IMR-90 (cell line): ENCODE results near the gene MAGED1. TPM values are rescaled to one million over a fixed set of nuclear protein-coding genes. Genes with fewer than 3 reads are reported as not detected.

Experiments
- ATAC-seq: fragments of 200-7000 bp; cut with Tn5 transposase; 2 replicates; pipeline ENCODE4 v1.9.1; 2020; ENCODE audit warnings: low read depth, mild to moderate bottlenecking, moderate library complexity
- BruUV-seq: library from RNA; stranded (reverse); fragments of 400-500 nt; replicated peaks from 2 replicates; lab custom pipeline; 2021; lab: Mats Ljungman, UMichigan
- CTCF ChIA-PET: fragments of 300-600 bp; formaldehyde crosslinking; extraction: SDS; loops from one replicate; lab custom pipeline; 2021; ENCODE audit warnings: antibody characterized with exemption; lab: Yijun Ruan, JAX
- POLR2A ChIA-PET: fragments of 300-600 bp; sonication (Branson Sonifier 250); formaldehyde crosslinking; loops from one replicate; lab custom pipeline; 2022; ENCODE audit warnings: antibody characterized with exemption; ENCODE audit not compliant: unreplicated experiment; lab: Charles Lee
- DNase-seq: peaks from one replicate; pipeline ENCODE4 v3.0.0; 2013
- H2AFZ ChIP-seq: replicated peaks from 2 replicates; pipeline ENCODE3; 2013; ENCODE audit warnings: low read length, mild to moderate bottlenecking; ENCODE audit not compliant: poor library complexity
- H2AK5ac ChIP-seq: 2 replicates; pipeline ENCODE4 v1.6.1; 2013; ENCODE audit warnings: low read depth, low read length, inconsistent platforms
- H2AK9ac ChIP-seq: replicated peaks from 2 replicates; pipeline ENCODE3; 2013; ENCODE audit warnings: mild to moderate bottlenecking, low read depth, low read length, moderate library complexity; ENCODE audit not compliant: poor library complexity
- H2BK120ac ChIP-seq: 2 replicates; pipeline ENCODE4 v1.6.1; 2013; ENCODE audit warnings: low read depth, low read length, inconsistent platforms
- H2BK15ac ChIP-seq: 3 replicates; pipeline ENCODE4 v1.6.1; 2013; ENCODE audit warnings: low read depth, low read length, inconsistent platforms
- H2BK20ac ChIP-seq: 2 replicates; pipeline ENCODE4 v1.6.1; 2013; ENCODE audit warnings: low read depth, mild to moderate bottlenecking, inconsistent platforms, low read length, moderate library complexity
- H2BK5ac ChIP-seq: 2 replicates; pipeline ENCODE4 v1.6.1; 2013; ENCODE audit warnings: mild to moderate bottlenecking, low read depth, low read length, inconsistent platforms; ENCODE audit not compliant: poor library complexity, severe bottlenecking
- H3K14ac ChIP-seq: replicated peaks from 2 replicates; pipeline ENCODE4 v1.6.1; 2013; ENCODE audit warnings: low read depth, low read length, inconsistent platforms
- H3K18ac ChIP-seq: 2 replicates; pipeline ENCODE4 v1.6.1; 2013; ENCODE audit warnings: low read depth, low read length, control low read depth
- H3K23ac ChIP-seq: 2 replicates; pipeline ENCODE4 v1.6.1; 2013; ENCODE audit warnings: low read depth, low read length, inconsistent platforms
- H3K27ac ChIP-seq: 2 replicates; pipeline ENCODE4 v1.5.1; 2013; ENCODE audit warnings: mild to moderate bottlenecking, control low read depth, low read length; ENCODE audit not compliant: insufficient read depth
- H3K27me3 ChIP-seq: 2 replicates; pipeline ENCODE4 v1.6.1; 2013; ENCODE audit warnings: low read length; ENCODE audit not compliant: control insufficient read depth, insufficient read depth
- H3K36me3 ChIP-seq: 2 replicates; pipeline ENCODE4 v1.6.1; 2013; ENCODE audit warnings: low read length, mixed read lengths; ENCODE audit not compliant: control insufficient read depth, insufficient read depth
- H3K4ac ChIP-seq: 2 replicates; pipeline ENCODE4 v1.6.1; 2013; ENCODE audit warnings: low read depth, low read length, inconsistent platforms
- H3K4me1 ChIP-seq: 2 replicates; pipeline ENCODE4 v1.6.1; 2013; ENCODE audit warnings: low read length, mixed read lengths; ENCODE audit not compliant: control insufficient read depth, insufficient read depth
- H3K4me2 ChIP-seq: 2 replicates; pipeline ENCODE4 v1.6.1; 2013; ENCODE audit warnings: low read depth, mild to moderate bottlenecking, control low read depth, low read length, moderate library complexity
- H3K4me3 ChIP-seq: 2 replicates; pipeline ENCODE4 v1.5.1; 2013; ENCODE audit warnings: low read depth, mild to moderate bottlenecking, control low read depth, low read length, moderate library complexity; ENCODE audit not compliant: insufficient read depth
- H3K56ac ChIP-seq: 2 replicates; pipeline ENCODE4 v1.6.1; 2013; ENCODE audit warnings: low read length, inconsistent platforms; ENCODE audit not compliant: insufficient read depth; ENCODE audit errors: extremely low read depth
- H3K79me1 ChIP-seq, 2 experiments: 2 replicates each; pipeline ENCODE4 v1.6.1; 2013; ENCODE audit warnings: low read length in 2 of 2, inconsistent platforms in 1 of 2, low read depth in 1 of 2
- H3K9ac ChIP-seq: 2 replicates; pipeline ENCODE4 v1.6.1; 2013; ENCODE audit warnings: low read depth, low read length, control low read depth
- H3K9me1 ChIP-seq: 2 replicates; pipeline ENCODE4 v1.6.1; 2013; ENCODE audit warnings: low read length, inconsistent platforms; ENCODE audit not compliant: insufficient read depth
- H3K9me3 ChIP-seq: 2 replicates; pipeline ENCODE4 v1.6.1; 2013; ENCODE audit warnings: low read length; ENCODE audit not compliant: control insufficient read depth, insufficient read depth
- H4K20me1 ChIP-seq: 2 replicates; pipeline ENCODE4 v1.6.1; 2013; ENCODE audit warnings: low read length, inconsistent platforms; ENCODE audit not compliant: insufficient read depth
- H4K5ac ChIP-seq: 2 replicates; pipeline ENCODE4 v1.6.1; 2013; ENCODE audit warnings: mild to moderate bottlenecking, low read depth, low read length, control low read depth
- H4K8ac ChIP-seq, 2 experiments: 2 replicates each; pipeline ENCODE4 v1.6.1; 2013; ENCODE audit warnings: low read depth in 2 of 2, low read length in 2 of 2, control low read depth in 1 of 2, inconsistent platforms in 1 of 2
- H4K91ac ChIP-seq: 2 replicates; pipeline ENCODE4 v1.6.1; 2013; ENCODE audit warnings: low read depth, low read length, inconsistent platforms; ENCODE audit not compliant: insufficient read depth
- BHLHE40 ChIP-seq: fragments of 150-350 bp; IDR thresholded peaks from 2 replicates; pipeline ENCODE4 v1.6.1; 2016; ENCODE audit warnings: mild to moderate bottlenecking, low read depth, low read length
- CEBPB ChIP-seq: IDR thresholded peaks from 2 replicates; pipeline ENCODE4 v1.6.1; 2012; ENCODE audit warnings: low read depth, low read length, improper control_type of control experiment
- CHD1 ChIP-seq: IDR thresholded peaks from 2 replicates; pipeline ENCODE4 v1.6.1; 2012; ENCODE audit warnings: low read depth, low read length, improper control_type of control experiment
- CTCF ChIP-seq: conservative IDR thresholded peaks from 2 replicates; pipeline ENCODE4 v1.5.1; 2012; ENCODE audit warnings: mild to moderate bottlenecking, low read depth, low read length, improper control_type of control experiment
- ELK1 ChIP-seq: fragments of 150-350 bp; IDR thresholded peaks from 2 replicates; pipeline ENCODE4 v1.6.1; 2016; ENCODE audit warnings: low read depth, mild to moderate bottlenecking, low read length, moderate library complexity, borderline replicate concordance
- FOS ChIP-seq: fragments of 150-350 bp; IDR thresholded peaks from 2 replicates; pipeline ENCODE4 v1.6.1; 2016; ENCODE audit warnings: low read depth, low read length
- MAFK ChIP-seq: IDR thresholded peaks from 2 replicates; pipeline ENCODE4 v1.6.1; 2012; ENCODE audit warnings: low read depth, low read length, improper control_type of control experiment
- MAZ ChIP-seq: IDR thresholded peaks from 2 replicates; pipeline ENCODE4 v1.6.1; 2012; ENCODE audit warnings: low read depth, mild to moderate bottlenecking, low read length, improper control_type of control experiment, moderate library complexity, borderline replicate concordance
- MXI1 ChIP-seq: IDR thresholded peaks from 2 replicates; pipeline ENCODE4 v1.6.1; 2012; ENCODE audit warnings: low read depth, mild to moderate bottlenecking, low read length, moderate library complexity, borderline replicate concordance
- NFE2L2 ChIP-seq: fragments of 150-350 bp; IDR thresholded peaks from 2 replicates; pipeline ENCODE4 v1.6.1; 2016; ENCODE audit warnings: low read depth, mild to moderate bottlenecking, low read length
- POLR2A ChIP-seq: IDR thresholded peaks from 2 replicates; pipeline ENCODE4 v1.6.1; 2012; ENCODE audit warnings: mild to moderate bottlenecking, low read depth, low read length
- RAD21 ChIP-seq: IDR thresholded peaks from 2 replicates; pipeline ENCODE4 v1.6.1; 2012; ENCODE audit warnings: low read length, improper control_type of control experiment
- RCOR1 ChIP-seq: IDR thresholded peaks from 2 replicates; pipeline ENCODE4 v1.6.1; 2012; ENCODE audit warnings: mild to moderate bottlenecking, low read length, improper control_type of control experiment; ENCODE audit not compliant: insufficient replicate concordance
- RFX5 ChIP-seq: IDR thresholded peaks from 2 replicates; pipeline ENCODE4 v1.8.0; 2012; ENCODE audit warnings: low read depth, mild to moderate bottlenecking, low read length, moderate library complexity
- SMC3 ChIP-seq: fragments of 150-350 bp; IDR thresholded peaks from 2 replicates; pipeline ENCODE4 v1.6.1; 2016; ENCODE audit warnings: low read depth, mild to moderate bottlenecking, antibody characterized with exemption, low read length, moderate library complexity
- USF2 ChIP-seq: fragments of 150-350 bp; IDR thresholded peaks from 2 replicates; pipeline ENCODE4 v1.6.1; 2017; ENCODE audit warnings: mild to moderate bottlenecking, antibody characterized with exemption, low read length, low read depth
- WGBS, 2 experiments: methylation state at CpG; one replicate each; pipeline versions ENCODE4 v1.1.5 to v1.1.7; 2013; ENCODE audit warnings: missing lambda C conversion rate in 2 of 2; ENCODE audit not compliant: insufficient read length in 1 of 2; ENCODE audit errors: extremely low coverage in 2 of 2; 5-methylcytosine and 5-hydroxymethylcytosine counted together
- dilution Hi-C: fragments of 300-500 bp; cut with HindIII; formaldehyde crosslinking; loops from one replicate; pipeline ENCODE4 v1.14.3; 2018; ENCODE audit warnings: low sequenced_read_pairs; ENCODE audit not compliant: unreplicated experiment
- in situ Hi-C: fragments of 300-500 bp; cut with MboI; formaldehyde crosslinking; loops from 3 replicates; pipeline ENCODE4 v1.14.3; 2019; ENCODE audit warnings: low sequenced_read_pairs, inconsistent platforms, mixed read lengths
- intact Hi-C: fragments of 100-400 bp; cut with micrococcal nuclease; formaldehyde crosslinking; loops from 2 replicates; pipeline ENCODE4 v1.10.0; 2022
- polyA plus RNA-seq, 3 experiments: library from polyadenylated mRNA; depleted of rRNA; stranded (reverse); fragments of >200 nt; gene quantifications; 2 replicates each; pipeline ENCODE4 v1.2.3, GENCODE V29; 2012; ENCODE audit warnings: low replicate concordance in 1 of 3
- total RNA-seq: library from RNA; depleted of rRNA; stranded (reverse); fragments of >200 nt; gene quantifications from 2 replicates; pipeline ENCODE4 v1.2.3, GENCODE V29; 2012

The MAGED1 gene
- total and polyA plus RNA-seq, 2 of the 4 experiments (the other 2 are of a cell fraction): 484 to 552 TPM

GRCh38 chrX:51931566-51932150 is 38.2 kb downstream of the MAGED1 start:
- H3K9ac ChIP-seq: no peak overlapping the region
- H2BK20ac ChIP-seq: no peak overlapping the region
- intact Hi-C loops (no loop called here), in situ Hi-C loops (no loop called here), dilution Hi-C loops (no loop called here)
- no peak overlapping the region for H3K14ac ChIP-seq
- H4K5ac ChIP-seq: no peak overlapping the region
- H3K4me2 ChIP-seq: no peak overlapping the region
- H3K4ac ChIP-seq: no peak overlapping the region
- DNase-seq (no peak), ATAC-seq (no peak)
- no peak overlapping the region for H2BK5ac ChIP-seq
- no peaks in the 10 kb centered on the region for H3K79me1 ChIP-seq
- H2AK5ac ChIP-seq: no peak overlapping the region
- H3K9me1 ChIP-seq: no peaks in the 10 kb centered on the region
- no peaks in the 10 kb centered on the region for H3K4me1 ChIP-seq
- no peak overlapping the region for H3K18ac ChIP-seq
- ChIA-PET CTCF (no interaction called here), POLR2A (no interaction called here)
- no peak overlapping the region for H4K91ac ChIP-seq
- H3K56ac ChIP-seq: no peak overlapping the region
- BruUV-seq: no TSS peak
- H2BK15ac ChIP-seq: no peak overlapping the region
- no peak overlapping the region for H4K8ac ChIP-seq
- no peak overlapping the region for H2BK120ac ChIP-seq
- no CpG with 5 or more reads among the region's 3 CpGs for WGBS, 2 experiments
- H3K9me3 ChIP-seq: no peaks in the 10 kb centered on the region
- H3K23ac ChIP-seq: no peak overlapping the region
- H2AFZ ChIP-seq: no peak overlapping the region
- H4K20me1 ChIP-seq: no peaks in the 10 kb centered on the region
- H3K4me3 ChIP-seq: no peak overlapping the region
- H3K27me3 ChIP-seq: no peaks in the 10 kb centered on the region
- H2AK9ac ChIP-seq: no peak overlapping the region
- H3K36me3 ChIP-seq: no peaks in the 10 kb centered on the region
- no peak for TF ChIP-seq CEBPB
- TF ChIP-seq MXI1: no peak
- TF ChIP-seq CHD1: no peak
- TF ChIP-seq POLR2A: no peak
- no peak for TF ChIP-seq FOS
- TF ChIP-seq CTCF: no peak
- TF ChIP-seq BHLHE40: no peak
- TF ChIP-seq NFE2L2: no peak
- TF ChIP-seq USF2: no peak
- no peak for TF ChIP-seq RFX5
- no peak for TF ChIP-seq RCOR1
- TF ChIP-seq SMC3: no peak
- TF ChIP-seq ELK1: no peak
- no peak for TF ChIP-seq MAZ
- TF ChIP-seq MAFK: no peak
- no peak for TF ChIP-seq RAD21
- no peak overlapping the region for H3K27ac ChIP-seq
